Keratinocyte (primary cell): ENCODE measurements around the gene DNMT3A. TPM values are rescaled to one million over a fixed set of nuclear protein-coding genes. Genes with fewer than 3 reads are reported as not detected.

Source experiments
- DNase-seq: peaks from one replicate; pipeline ENCODE4 v3.0.0-alpha.2; 2011; ENCODE audit warnings: low read depth, missing footprints, low spot score
- FAIRE-seq: peaks from 2 replicates; lab custom pipeline; 2011; peaks lifted over from hg19 to GRCh38; lab: Jason Lieb, UNC
- H2AFZ ChIP-seq: 2 replicates; pipeline ENCODE4 v1.6.0; 2012; ENCODE audit warnings: low read length, control low read depth, inconsistent platforms; ENCODE audit not compliant: control insufficient read depth
- H3K27ac ChIP-seq: 2 replicates; pipeline ENCODE4 v1.5.1; 2011; ENCODE audit warnings: low read length; ENCODE audit not compliant: control insufficient read depth, insufficient read depth
- H3K27me3 ChIP-seq: 3 replicates; pipeline ENCODE4 v1.6.0; 2011; ENCODE audit warnings: low read length; ENCODE audit not compliant: control insufficient read depth, insufficient read depth; ENCODE audit errors: extremely low read depth
- H3K36me3 ChIP-seq, 2 experiments: 2 replicates in 1 of 2; 3 replicates in 1 of 2; pipeline ENCODE4 v1.5.1; 2011; ENCODE audit warnings: low read length in 2 of 2, mild to moderate bottlenecking in 1 of 2; ENCODE audit not compliant: control insufficient read depth in 2 of 2, insufficient read depth in 2 of 2; ENCODE audit errors: extremely low read depth in 1 of 2
- H3K4me1 ChIP-seq: 3 replicates; pipeline ENCODE4 v1.5.1; 2011; ENCODE audit warnings: low read length; ENCODE audit not compliant: control insufficient read depth, insufficient read depth; ENCODE audit errors: extremely low read depth
- H3K4me2 ChIP-seq: 3 replicates; pipeline ENCODE4 v1.6.0; 2011; ENCODE audit warnings: low read depth, low read length; ENCODE audit not compliant: control insufficient read depth, insufficient read depth; ENCODE audit errors: extremely low read depth
- H3K4me3 ChIP-seq, 3 experiments: fragments of 200-600 bp in 1 of 3; sonication (generic) in 1 of 3; 2 replicates in 2 of 3; 3 replicates in 1 of 3; pipeline ENCODE4 v1.5.1; 2011 to 2016; ENCODE audit warnings: low read length in 3 of 3, mild to moderate bottlenecking in 3 of 3, control low read depth in 2 of 3, inconsistent platforms in 1 of 3, low read depth in 1 of 3, mixed read lengths in 1 of 3, mixed run types in 1 of 3, moderate library complexity in 1 of 3; ENCODE audit not compliant: control insufficient read depth in 2 of 3, insufficient read depth in 2 of 3; ENCODE audit errors: extremely low read depth in 1 of 3
- H3K79me2 ChIP-seq: 2 replicates; pipeline ENCODE4 v1.6.0; 2012; ENCODE audit warnings: low read length; ENCODE audit not compliant: control insufficient read depth, insufficient read depth
- H3K9ac ChIP-seq: 3 replicates; pipeline ENCODE4 v1.6.0; 2011; ENCODE audit warnings: low read length; ENCODE audit not compliant: control insufficient read depth, insufficient read depth; ENCODE audit errors: extremely low read depth
- H3K9me1 ChIP-seq: 3 replicates; pipeline ENCODE4 v1.6.0; 2011; ENCODE audit warnings: low read length; ENCODE audit not compliant: control insufficient read depth, insufficient read depth; ENCODE audit errors: extremely low read depth
- H3K9me3 ChIP-seq: 2 replicates; pipeline ENCODE4 v1.5.1; 2012; ENCODE audit warnings: low read depth, low read length; ENCODE audit not compliant: control insufficient read depth
- H4K20me1 ChIP-seq: 3 replicates; pipeline ENCODE4 v1.6.0; 2011; ENCODE audit warnings: low read length; ENCODE audit not compliant: control insufficient read depth, insufficient read depth; ENCODE audit errors: extremely low read depth
- EZH2 ChIP-seq: IDR thresholded peaks from one replicate; pipeline ENCODE4 v1.6.1; 2012; ENCODE audit warnings: inconsistent platforms, mild to moderate bottlenecking, low read length, moderate library complexity
- dilution Hi-C: fragments of 300-500 bp; cut with MboI; formaldehyde crosslinking; loops from one replicate; pipeline ENCODE4 v1.7.0; 2020; ENCODE audit warnings: low sequenced_read_pairs; ENCODE audit not compliant: extremely low pct_ligation_motif_present
- polyA plus RNA-seq, 5 experiments: library from polyadenylated mRNA; depleted of rRNA in 3 of 5; stranded (reverse) in 3 of 5; stranded (forward) in 1 of 5; unstranded in 1 of 5; fragments of >200 nt; gene quantifications; 1 replicate in 1 of 5; 2 replicates in 3 of 5; 3 replicates in 1 of 5; pipeline versions ENCODE4 v1.2.1 to v1.2.3, GENCODE V29; 2011 to 2012; ENCODE audit warnings: missing spikeins in 2 of 5, low read depth in 1 of 5, low replicate concordance in 1 of 5
- TF ChIP-seq, protein P1 (sequence below), 3 experiments: IDR thresholded peaks in 1 of 3; conservative IDR thresholded peaks in 1 of 3; optimal IDR thresholded peaks in 1 of 3; 2 replicates in 2 of 3; 3 replicates in 1 of 3; pipeline versions ENCODE3 to v1.5.1; 2011; ENCODE audit warnings: low read length in 3 of 3, mild to moderate bottlenecking in 3 of 3, moderate library complexity in 2 of 3, control low read depth in 1 of 3, inconsistent platforms in 1 of 3; ENCODE audit not compliant: insufficient read depth in 2 of 3; ENCODE audit errors: extremely low read depth in 1 of 3

DNMT3A gene
- polyA plus RNA-seq, 1 donor (not counting 4 experiments of a cell fraction or from before 2014, with no cell fraction given) = 1.5 TPM

DNA sequence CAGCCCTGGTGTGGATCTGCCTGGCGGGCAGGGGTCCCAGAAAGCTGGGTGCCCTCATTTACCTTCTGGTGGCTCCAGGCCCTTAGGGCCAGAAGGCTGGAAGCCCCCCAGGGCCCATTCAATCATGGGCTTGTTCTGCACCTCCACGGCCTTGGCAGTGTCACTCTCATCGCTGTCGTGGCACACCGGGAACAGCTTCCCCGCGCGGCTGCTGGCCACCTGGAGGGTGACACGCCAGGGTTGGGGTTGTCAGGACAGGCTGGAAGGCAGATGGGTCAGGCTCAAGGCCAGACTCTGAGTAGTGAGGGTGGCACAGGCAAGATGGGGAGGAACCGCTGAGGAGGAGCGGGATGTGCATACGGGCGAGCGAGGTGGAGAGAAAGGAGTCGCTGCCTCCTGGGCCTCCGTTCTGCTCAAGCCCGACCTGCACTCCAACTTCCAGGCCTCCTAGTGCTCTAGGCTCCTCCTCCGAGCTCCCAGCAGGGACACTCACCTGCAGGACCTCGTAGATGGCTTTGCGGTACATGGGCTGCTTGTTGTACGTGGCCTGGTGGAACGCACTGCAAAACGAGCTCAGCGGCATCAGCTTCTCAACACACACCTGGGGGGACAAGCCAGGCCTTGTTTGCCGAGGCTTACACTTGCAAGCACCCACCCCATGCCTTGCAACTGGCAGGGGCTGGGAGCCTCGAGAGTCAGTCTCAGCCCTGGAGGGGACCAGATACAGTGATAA lies 95.0 kb downstream of the DNMT3A start:
- Histone ChIP-seq H3K79me2 (no peaks in the 10 kb centered on the region), H3K9me1 (no peaks in the 10 kb centered on the region), H3K9me3 (no peaks in the 10 kb centered on the region), H3K4me2 (no peak overlapping the region), H3K27me3 (no peaks in the 10 kb centered on the region), H3K27ac (no peak overlapping the region), H3K9ac (no peak overlapping the region), H3K4me1 (peaks cover 5% of the 10 kb centered on the region), H3K4me3 (no peak overlapping the region), H2AFZ (no peak overlapping the region), H4K20me1 (no peaks in the 10 kb centered on the region), H3K36me3 (peaks cover 13 to 25% of the 10 kb centered on the region in 2 experiments)
- no peak for DNase-seq
- TF ChIP-seq, protein P1, sequence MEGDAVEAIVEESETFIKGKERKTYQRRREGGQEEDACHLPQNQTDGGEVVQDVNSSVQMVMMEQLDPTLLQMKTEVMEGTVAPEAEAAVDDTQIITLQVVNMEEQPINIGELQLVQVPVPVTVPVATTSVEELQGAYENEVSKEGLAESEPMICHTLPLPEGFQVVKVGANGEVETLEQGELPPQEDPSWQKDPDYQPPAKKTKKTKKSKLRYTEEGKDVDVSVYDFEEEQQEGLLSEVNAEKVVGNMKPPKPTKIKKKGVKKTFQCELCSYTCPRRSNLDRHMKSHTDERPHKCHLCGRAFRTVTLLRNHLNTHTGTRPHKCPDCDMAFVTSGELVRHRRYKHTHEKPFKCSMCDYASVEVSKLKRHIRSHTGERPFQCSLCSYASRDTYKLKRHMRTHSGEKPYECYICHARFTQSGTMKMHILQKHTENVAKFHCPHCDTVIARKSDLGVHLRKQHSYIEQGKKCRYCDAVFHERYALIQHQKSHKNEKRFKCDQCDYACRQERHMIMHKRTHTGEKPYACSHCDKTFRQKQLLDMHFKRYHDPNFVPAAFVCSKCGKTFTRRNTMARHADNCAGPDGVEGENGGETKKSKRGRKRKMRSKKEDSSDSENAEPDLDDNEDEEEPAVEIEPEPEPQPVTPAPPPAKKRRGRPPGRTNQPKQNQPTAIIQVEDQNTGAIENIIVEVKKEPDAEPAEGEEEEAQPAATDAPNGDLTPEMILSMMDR (optimal IDR thresholded peaks at IDR 0.05 in 1 of 3, IDR thresholded peaks at IDR 0.05 in 1 of 3, conservative IDR thresholded peaks at IDR 0.05 in 1 of 3; ENCODE audit: extremely low read depth in 1 of 3, insufficient read depth in 2 of 3, low read length in 3 of 3) = no peak
- no peak for TF ChIP-seq EZH2
- no peak for FAIRE-seq
- dilution Hi-C loops = no loop called here

DNA sequence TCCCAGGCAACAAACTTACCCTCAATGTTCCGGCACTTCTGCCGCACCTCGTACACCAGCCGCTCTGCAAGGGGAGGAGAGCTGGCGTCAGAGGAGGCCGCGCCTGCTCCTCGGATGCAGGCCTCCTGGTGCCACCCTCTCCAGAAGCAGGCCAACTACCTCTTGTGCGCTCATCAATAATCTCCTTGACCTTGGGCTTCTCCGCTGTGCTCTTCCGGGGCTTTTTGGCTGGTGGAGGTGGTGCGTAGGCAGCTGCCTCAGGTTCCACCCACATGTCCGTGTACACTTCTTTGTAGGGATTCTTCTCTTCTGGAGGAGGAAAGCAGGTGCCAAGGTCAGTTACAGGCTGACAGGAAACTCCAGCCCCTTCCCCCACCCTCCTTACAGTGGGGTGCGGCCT lies 95.7 kb downstream of the DNMT3A start:
- Histone ChIP-seq H3K4me2 (no peak overlapping the region), H3K36me3 (peaks cover 13 to 25% of the 10 kb centered on the region in 2 experiments), H2AFZ (no peak overlapping the region), H3K4me3 (no peak overlapping the region), H3K4me1 (no peaks in the 10 kb centered on the region), H3K9me1 (no peaks in the 10 kb centered on the region), H3K79me2 (no peaks in the 10 kb centered on the region), H3K9ac (no peak overlapping the region), H3K27ac (no peak overlapping the region), H3K27me3 (no peaks in the 10 kb centered on the region), H4K20me1 (no peaks in the 10 kb centered on the region), H3K9me3 (no peaks in the 10 kb centered on the region)
- dilution Hi-C loops = no loop called here
- DNase-seq = no peak
- FAIRE-seq = no peak
- TF ChIP-seq EZH2 = no peak
- TF ChIP-seq, protein P1 (optimal IDR thresholded peaks at IDR 0.05 in 1 of 3, IDR thresholded peaks at IDR 0.05 in 1 of 3, conservative IDR thresholded peaks at IDR 0.05 in 1 of 3; ENCODE audit: extremely low read depth in 1 of 3, insufficient read depth in 2 of 3, low read length in 3 of 3) = no peak
